ENCODE data around the gene COBL. TPM values are rescaled to one million over a fixed set of nuclear protein-coding genes. Genes with fewer than 3 reads are reported as not detected.

The COBL gene
- total and polyA plus RNA-seq, 2 donors (not counting 3 experiments of a cell fraction or from before 2014, with no cell fraction given), result 0.11 TPM; not detected in 1

- H3K79me2 ChIP-seq (ENCODE audit: control insufficient read depth, insufficient read depth, low read length), result no peaks in the 10 kb centered on the region
- H3K4me2 ChIP-seq (ENCODE audit: insufficient read depth, low read length), result no peak overlapping the region
- no peak overlapping the region for H2AFZ ChIP-seq (ENCODE audit: low read depth, low read length)
- ChIA-PET CTCF (no interaction called here), POLR2A (no interaction called here)
- H3K4me3 ChIP-seq (replicated peaks in 1 of 3; ENCODE audit: insufficient read depth in 1 of 3, low read depth in 1 of 3, low read length in 3 of 3), result no peak overlapping the region
- H3K9me3 ChIP-seq (replicated peaks; ENCODE audit: control insufficient read depth, insufficient read depth, low read length), result no peaks in the 10 kb centered on the region
- dilution Hi-C loops (cut with MboI; ENCODE audit: extremely low pct_ligation_motif_present, low sequenced_read_pairs) (no loop called here), intact Hi-C loops (cut with micrococcal nuclease) (no loop called here)
- H3K36me3 ChIP-seq (ENCODE audit: control insufficient read depth in 2 of 2, extremely low read depth in 1 of 2, insufficient read depth in 2 of 2, low read length in 2 of 2), result no peaks in the 10 kb centered on the region
- no peak overlapping the region for H3K27ac ChIP-seq (ENCODE audit: insufficient read depth, low read depth, low read length)
- no peaks in the 10 kb centered on the region for H3K9me1 ChIP-seq (replicated peaks; ENCODE audit: control insufficient read depth, extremely low read depth, insufficient read depth, low read length)
- DNase-seq (ENCODE audit: low read depth, low spot score) (no peak), FAIRE-seq (no peak)
- H4K20me1 ChIP-seq (replicated peaks; ENCODE audit: control insufficient read depth, extremely low read depth, insufficient read depth, low read length), result no peaks in the 10 kb centered on the region
- no TSS peak for BruUV-seq (replicated peaks)
- H3K9ac ChIP-seq (replicated peaks; ENCODE audit: extremely low read depth, insufficient read depth, low read length), result no peak overlapping the region
- TF ChIP-seq FOS (IDR thresholded peaks at IDR 0.05; ENCODE audit: borderline replicate concordance, insufficient read depth, low read length) (no peak), MYC (IDR thresholded peaks at IDR 0.05; ENCODE audit: low read depth, low read length) (no peak), CTCF (IDR thresholded peaks at IDR 0.05; ENCODE audit: extremely low read depth in 1 of 2, insufficient read depth in 1 of 2, low read depth in 1 of 2, low read length in 2 of 2) (no peak), POLR2A (IDR thresholded peaks at IDR 0.05; ENCODE audit: low read depth, low read length) (no peak), POLR2AphosphoS5 (IDR thresholded peaks at IDR 0.05; ENCODE audit: insufficient read depth, low read depth, low read length) (no peak), EZH2 (IDR thresholded peaks at IDR 0.05; ENCODE audit: borderline replicate concordance, low read depth, low read length, severe bottlenecking) (no peak), GATA2 (IDR thresholded peaks at IDR 0.05; ENCODE audit: insufficient read depth, insufficient read length, low read depth, low read length) (no peak)
- no peaks in the 10 kb centered on the region for H3K4me1 ChIP-seq (ENCODE audit: control insufficient read depth, extremely low read depth, insufficient read depth, low read length)
- H3K27me3 ChIP-seq (ENCODE audit: control insufficient read depth in 2 of 2, insufficient read depth in 2 of 2, low read length in 2 of 2), result no peaks in the 10 kb centered on the region
Observed at GRCh38 chr7:51268859-51269258, 47.8 kb downstream of the COBL start.

GRCh38 chr7:51267169-51267568 is 49.4 kb downstream of the COBL start:
- no TSS peak for BruUV-seq (replicated peaks)
- ChIA-PET CTCF (no interaction called here), POLR2A (no interaction called here)
- H3K4me2 ChIP-seq (ENCODE audit: insufficient read depth, low read length), result no peak overlapping the region
- no peaks in the 10 kb centered on the region for H3K9me3 ChIP-seq (replicated peaks; ENCODE audit: control insufficient read depth, insufficient read depth, low read length)
- no peaks in the 10 kb centered on the region for H4K20me1 ChIP-seq (replicated peaks; ENCODE audit: control insufficient read depth, extremely low read depth, insufficient read depth, low read length)
- H3K9me1 ChIP-seq (replicated peaks; ENCODE audit: control insufficient read depth, extremely low read depth, insufficient read depth, low read length), result no peaks in the 10 kb centered on the region
- dilution Hi-C loops (cut with MboI; ENCODE audit: extremely low pct_ligation_motif_present, low sequenced_read_pairs) (no loop called here), intact Hi-C loops (cut with micrococcal nuclease) (no loop called here)
- no peak overlapping the region for H3K27ac ChIP-seq (ENCODE audit: insufficient read depth, low read depth, low read length)
- no peak for FAIRE-seq
- no peak for TF ChIP-seq POLR2A (IDR thresholded peaks at IDR 0.05; ENCODE audit: low read depth, low read length)
- TF ChIP-seq, protein P1, sequence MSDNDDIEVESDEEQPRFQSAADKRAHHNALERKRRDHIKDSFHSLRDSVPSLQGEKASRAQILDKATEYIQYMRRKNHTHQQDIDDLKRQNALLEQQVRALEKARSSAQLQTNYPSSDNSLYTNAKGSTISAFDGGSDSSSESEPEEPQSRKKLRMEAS (IDR thresholded peaks at IDR 0.05; ENCODE audit: insufficient read depth, insufficient read length), result no peak
- TF ChIP-seq MYC (IDR thresholded peaks at IDR 0.05; ENCODE audit: low read depth, low read length), result no peak
- TF ChIP-seq POLR2AphosphoS5 (IDR thresholded peaks at IDR 0.05; ENCODE audit: insufficient read depth, low read depth, low read length), result no peak
- TF ChIP-seq EZH2 (IDR thresholded peaks at IDR 0.05; ENCODE audit: borderline replicate concordance, low read depth, low read length, severe bottlenecking), result no peak
- no peak for TF ChIP-seq CTCF (IDR thresholded peaks at IDR 0.05; ENCODE audit: extremely low read depth in 1 of 2, insufficient read depth in 1 of 2, low read depth in 1 of 2, low read length in 2 of 2)
- TF ChIP-seq JUN (IDR thresholded peaks at IDR 0.05; ENCODE audit: borderline replicate concordance, insufficient read depth, insufficient read length, low read depth), result no peak
- TF ChIP-seq FOS (IDR thresholded peaks at IDR 0.05; ENCODE audit: borderline replicate concordance, insufficient read depth, low read length), result no peak
- TF ChIP-seq GATA2 (IDR thresholded peaks at IDR 0.05; ENCODE audit: insufficient read depth, insufficient read length, low read depth, low read length), result no peak
- no peaks in the 10 kb centered on the region for H3K27me3 ChIP-seq (ENCODE audit: control insufficient read depth in 2 of 2, insufficient read depth in 2 of 2, low read length in 2 of 2)
- H3K36me3 ChIP-seq (ENCODE audit: control insufficient read depth in 2 of 2, extremely low read depth in 1 of 2, insufficient read depth in 2 of 2, low read length in 2 of 2), result no peaks in the 10 kb centered on the region
- no peak overlapping the region for H2AFZ ChIP-seq (ENCODE audit: low read depth, low read length)
- H3K9ac ChIP-seq (replicated peaks; ENCODE audit: extremely low read depth, insufficient read depth, low read length), result no peak overlapping the region
- H3K4me1 ChIP-seq (ENCODE audit: control insufficient read depth, extremely low read depth, insufficient read depth, low read length), result no peaks in the 10 kb centered on the region
- no peak overlapping the region for H3K4me3 ChIP-seq (replicated peaks in 1 of 3; ENCODE audit: insufficient read depth in 1 of 3, low read depth in 1 of 3, low read length in 3 of 3)
- no peak for DNase-seq (ENCODE audit: low read depth, low spot score)
- no peaks in the 10 kb centered on the region for H3K79me2 ChIP-seq (ENCODE audit: control insufficient read depth, insufficient read depth, low read length)
